Transverse colon (tissue), 4 donors: ENCODE data around the gene DRD3. TPM values are rescaled to one million over a fixed set of nuclear protein-coding genes. Genes with fewer than 3 reads are reported as not detected.
A peak's percentile ranks its signal among the peaks of the same experiment; 100 is the strongest.

Source experiments
- DNase-seq: peaks from one replicate; pipeline ENCODE4 v3.0.0-alpha.2; 2019
- H3K27ac ChIP-seq, 4 donors: fragments of 200-600 bp; sonication (generic); 2 replicates each; pipeline ENCODE4 v1.5.1; 2016 to 2018; ENCODE audit warnings: inconsistent platforms in 4 of 4
- H3K27me3 ChIP-seq: fragments of 200-600 bp; sonication (generic); 2 replicates; pipeline ENCODE4 v1.5.1; 2017; ENCODE audit warnings: inconsistent platforms
- H3K36me3 ChIP-seq, 4 donors: fragments of 200-600 bp; sonication (generic); 2 replicates each; pipeline ENCODE4 v1.5.1; 2017 to 2019; ENCODE audit warnings: inconsistent platforms in 4 of 4
- H3K4me1 ChIP-seq, 4 donors: fragments of 200-600 bp; sonication (generic); 2 replicates each; pipeline ENCODE4 v1.5.1; 2017 to 2020; ENCODE audit warnings: inconsistent platforms in 4 of 4
- H3K4me3 ChIP-seq, 4 donors: fragments of 200-600 bp; sonication (generic); 1 replicate in 1 of 4; 2 replicates in 3 of 4; pipeline versions ENCODE4 v1.5.1 to v1.6.1; 2017 to 2019; ENCODE audit warnings: inconsistent platforms in 4 of 4
- H3K9me3 ChIP-seq, 2 donors: fragments of 200-600 bp; sonication (generic); 2 replicates each; pipeline ENCODE4 v1.5.1; 2017 to 2019; ENCODE audit warnings: inconsistent platforms in 2 of 2
- CTCF ChIP-seq, 5 experiments: fragments of 200-600 bp in 3 of 5; fragments of 450-650 bp in 2 of 5; sonication (generic) in 3 of 5; IDR thresholded peaks; 1 replicate in 2 of 5; 2 replicates in 3 of 5; pipeline ENCODE4 v1.5.1; 2016 to 2017; ENCODE audit warnings: antibody characterized with exemption in 5 of 5, inconsistent platforms in 3 of 5, mild to moderate bottlenecking in 2 of 5, moderate library complexity in 1 of 5
- EP300 ChIP-seq: sonication (generic); formaldehyde crosslinking; IDR thresholded peaks from one replicate; pipeline ENCODE4 v1.6.1; 2017; ENCODE audit warnings: antibody characterized with exemption, low read depth
- POLR2A ChIP-seq: fragments of 450-650 bp; IDR thresholded peaks from one replicate; pipeline ENCODE4 v1.6.1; 2016; ENCODE audit warnings: antibody characterized with exemption, mild to moderate bottlenecking, moderate library complexity
- POLR2AphosphoS5 ChIP-seq, 3 donors: sonication (generic); formaldehyde crosslinking; IDR thresholded peaks; one replicate each; pipeline ENCODE4 v1.6.1; 2016; ENCODE audit warnings: antibody characterized with exemption in 3 of 3
- WGBS, 2 donors: methylation state at CpG; one replicate each; pipeline ENCODE4 v1.1.5; 2018; ENCODE audit warnings: low coverage in 1 of 2; 5-methylcytosine and 5-hydroxymethylcytosine counted together
- in situ Hi-C, 4 donors: fragments of 200-750 bp; cut with MboI; loops; one replicate each; pipeline versions ENCODE4 v1.15.0 to v1.15.1; 2017; ENCODE audit warnings: low sequenced_read_pairs in 3 of 4, low pct_ligation_motif_present in 1 of 4, low pct_unique_long_range_greater_than_20kb in 1 of 4
- intact Hi-C: fragments of 100-400 bp; cut with DNase I; formaldehyde crosslinking; loops from one replicate; pipeline ENCODE4 v1.15.1; 2023; ENCODE audit warnings: low total_unique reads
- total RNA-seq, 4 donors: library from RNA; depleted of rRNA; stranded (reverse); fragments of >200 nt; gene quantifications; one replicate each; pipeline ENCODE4 v1.1.0, GENCODE V29; 2016

Gene DRD3
- total RNA-seq, 4 donors from 2014 or later = not detected

- TF ChIP-seq POLR2A = no peak
- TF ChIP-seq CTCF (IDR thresholded peaks at IDR 0.05) = no peak
- TF ChIP-seq POLR2AphosphoS5 (IDR thresholded peaks at IDR 0.05) = no peak
- no peak for TF ChIP-seq EP300
Observed at GRCh38 chr3:114221881-114222264, 43.0 kb upstream of the DRD3 start.

GRCh38 chr3:114221165-114221880 is 42.5 kb upstream of the DRD3 start:
- WGBS, 2 donors = 72 to 73% methylated on average over 7 to 9 of the region's 9 CpGs

More at GRCh38 chr3:114221881-114222264, 43.0 kb upstream of the DRD3 start:
- Histone ChIP-seq H3K36me3 (no peaks in the 10 kb centered on the region), H3K27me3 (no peaks in the 10 kb centered on the region), H3K9me3 (peaks cover 4 to 8% of the 10 kb centered on the region in 2 donors), H3K4me3 (no peak overlapping the region), H3K27ac (peak overlapping the region in 3 of 4 donors; percentile 31 to 46 (median 37)), H3K4me1 (no peaks in the 10 kb centered on the region)
- no peak for DNase-seq
- in situ Hi-C loops = no loop called here
- WGBS, 2 donors = 91 to 100% methylated on average over 1 of the region's 1 CpG
- intact Hi-C loops = no loop called here

DNA sequence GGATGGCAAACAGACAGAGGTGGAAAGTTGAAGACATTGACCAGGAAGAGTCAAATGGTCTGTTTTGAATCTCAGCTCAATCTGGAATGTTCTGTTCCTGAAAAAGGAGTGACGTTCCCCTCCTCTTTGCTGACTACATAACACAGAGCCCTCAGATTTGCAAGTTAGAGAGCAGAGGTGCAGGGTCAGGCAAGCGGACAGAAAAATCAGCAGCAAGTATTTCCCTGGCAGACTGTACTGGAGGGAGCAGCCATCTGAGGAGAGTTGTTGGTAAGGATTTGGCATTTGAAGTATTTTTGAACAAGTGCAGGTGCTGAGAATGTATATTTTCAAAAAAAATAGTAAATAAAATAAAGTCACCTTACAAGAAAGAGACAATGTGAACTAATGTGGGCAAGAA is 40.9 kb upstream of the DRD3 start:
- H3K4me3 ChIP-seq = no peak overlapping the region
- H3K36me3 ChIP-seq = no peaks in the 10 kb centered on the region
- WGBS, 2 donors = 29 to 58% methylated on average over 2 of the region's 2 CpGs
- no peak overlapping the region for H3K27ac ChIP-seq
- DNase-seq = no peak
- intact Hi-C loops = no loop called here
- in situ Hi-C loops = no loop called here
- H3K9me3 ChIP-seq = peaks cover 4 to 5% of the 10 kb centered on the region in 2 donors
- TF ChIP-seq POLR2AphosphoS5 (IDR thresholded peaks at IDR 0.05) (no peak), CTCF (IDR thresholded peaks at IDR 0.05) (no peak), POLR2A (no peak), EP300 (no peak)
- no peaks in the 10 kb centered on the region for H3K4me1 ChIP-seq
- H3K27me3 ChIP-seq = no peaks in the 10 kb centered on the region

More at GRCh38 chr3:114221165-114221880, 42.5 kb upstream of the DRD3 start:
- in situ Hi-C loops (no loop called here), intact Hi-C loops (no loop called here)
- no peaks in the 10 kb centered on the region for H3K4me1 ChIP-seq
- DNase-seq = peak; percentile 17
- TF ChIP-seq EP300 = no peak
- TF ChIP-seq POLR2A = no peak
- no peak for TF ChIP-seq CTCF (IDR thresholded peaks at IDR 0.05)
- no peak for TF ChIP-seq POLR2AphosphoS5 (IDR thresholded peaks at IDR 0.05)
- no peaks in the 10 kb centered on the region for H3K27me3 ChIP-seq
- H3K27ac ChIP-seq = peak overlapping the region in 1 of 4 donors; percentile 31
- peaks cover 4 to 8% of the 10 kb centered on the region in 2 donors for H3K9me3 ChIP-seq
- no peaks in the 10 kb centered on the region for H3K36me3 ChIP-seq
- H3K4me3 ChIP-seq = no peak overlapping the region

GRCh38 chr3:114218578-114219185 is 39.8 kb upstream of the DRD3 start:
- TF ChIP-seq EP300 (no peak), POLR2A (no peak), POLR2AphosphoS5 (IDR thresholded peaks at IDR 0.05) (no peak), CTCF (IDR thresholded peaks at IDR 0.05) (no peak)
- 71 to 100% methylated on average over 4 to 12 of the region's 12 CpGs for WGBS, 2 donors
- Histone ChIP-seq H3K27ac (no peak overlapping the region), H3K4me1 (no peaks in the 10 kb centered on the region), H3K9me3 (no peaks in the 10 kb centered on the region), H3K27me3 (no peaks in the 10 kb centered on the region), H3K4me3 (no peak overlapping the region), H3K36me3 (no peaks in the 10 kb centered on the region)
- in situ Hi-C loops (no loop called here), intact Hi-C loops (no loop called here)
- DNase-seq = no peak
